Gastrocnemius medialis (tissue), 4 donors: ENCODE measurements around the gene SCLT1. TPM values are rescaled to one million over a fixed set of nuclear protein-coding genes. Genes with fewer than 3 reads are reported as not detected.

Source experiments
- ATAC-seq, 2 donors: fragments of 150-250 bp; one replicate each; pipeline ENCODE4 v1.9.1; 2016
- DNase-seq, 2 donors: peaks; one replicate each; pipeline ENCODE4 v3.0.0-alpha.2; 2019
- H3K27ac ChIP-seq, 4 donors: fragments of 200-600 bp; sonication (generic); 1 replicate in 1 of 4; 2 replicates in 3 of 4; pipeline ENCODE4 v1.5.1; 2016 to 2018; ENCODE audit warnings: mild to moderate bottlenecking in 2 of 4, moderate library complexity in 1 of 4
- H3K27me3 ChIP-seq, 3 donors: fragments of 200-600 bp; sonication (generic) in 2 of 3; 1 replicate in 1 of 3; 2 replicates in 2 of 3; pipeline versions ENCODE4 v1.5.1 to v1.6.0; 2016 to 2019; ENCODE audit warnings: mild to moderate bottlenecking in 1 of 3, moderate library complexity in 1 of 3
- H3K36me3 ChIP-seq, 2 donors: fragments of 200-600 bp; sonication (generic) in 1 of 2; one replicate each; pipeline ENCODE4 v1.5.1; 2017 to 2018
- H3K4me1 ChIP-seq, 2 donors: fragments of 200-600 bp; sonication (generic) in 1 of 2; one replicate each; pipeline ENCODE4 v1.5.1; 2016 to 2017; ENCODE audit warnings: mild to moderate bottlenecking in 2 of 2
- H3K4me3 ChIP-seq, 4 donors: fragments of 200-600 bp; sonication (generic) in 3 of 4; 1 replicate in 1 of 4; 2 replicates in 3 of 4; pipeline ENCODE4 v1.5.1; 2016 to 2019; ENCODE audit warnings: mild to moderate bottlenecking in 2 of 4
- H3K9me3 ChIP-seq, 3 donors: fragments of 200-600 bp; sonication (generic) in 2 of 3; 1 replicate in 1 of 3; 2 replicates in 2 of 3; pipeline ENCODE4 v1.5.1; 2016 to 2019
- POLR2A ChIP-seq, 2 donors: fragments of 450-650 bp; IDR thresholded peaks; one replicate each; pipeline ENCODE4 v1.6.1; 2017; ENCODE audit warnings: antibody characterized with exemption in 2 of 2, mild to moderate bottlenecking in 2 of 2, moderate library complexity in 2 of 2
- in situ Hi-C, 4 donors: fragments of 200-750 bp; cut with MboI; loops; one replicate each; pipeline versions ENCODE4 v1.15.0 to v1.8.0; 2017; ENCODE audit warnings: low sequenced_read_pairs in 4 of 4
- intact Hi-C: fragments of 100-400 bp; cut with DNase I; formaldehyde crosslinking; loops from one replicate; pipeline ENCODE4 v1.15.1; 2023; ENCODE audit warnings: low total_unique reads
- total RNA-seq, 4 donors: library from RNA; depleted of rRNA; stranded (reverse); fragments of >200 nt; gene quantifications; one replicate each; pipeline versions ENCODE4 v1.1.0 to v1.2.3, GENCODE V29; 2016
- TF ChIP-seq, protein P1 (sequence below), 5 experiments: fragments of 450-650 bp in 3 of 5; fragments of 200-600 bp in 2 of 5; sonication (generic) in 2 of 5; IDR thresholded peaks in 4 of 5; conservative IDR thresholded peaks in 1 of 5; 1 replicate in 4 of 5; 2 replicates in 1 of 5; pipeline ENCODE4 v1.5.1; 2016 to 2019; ENCODE audit warnings: antibody characterized with exemption in 5 of 5, mild to moderate bottlenecking in 3 of 5, moderate library complexity in 3 of 5

Gene SCLT1
- total RNA-seq, 4 donors from 2014 or later, result 1.0 to 4.1 (median 1.8) TPM

DNA sequence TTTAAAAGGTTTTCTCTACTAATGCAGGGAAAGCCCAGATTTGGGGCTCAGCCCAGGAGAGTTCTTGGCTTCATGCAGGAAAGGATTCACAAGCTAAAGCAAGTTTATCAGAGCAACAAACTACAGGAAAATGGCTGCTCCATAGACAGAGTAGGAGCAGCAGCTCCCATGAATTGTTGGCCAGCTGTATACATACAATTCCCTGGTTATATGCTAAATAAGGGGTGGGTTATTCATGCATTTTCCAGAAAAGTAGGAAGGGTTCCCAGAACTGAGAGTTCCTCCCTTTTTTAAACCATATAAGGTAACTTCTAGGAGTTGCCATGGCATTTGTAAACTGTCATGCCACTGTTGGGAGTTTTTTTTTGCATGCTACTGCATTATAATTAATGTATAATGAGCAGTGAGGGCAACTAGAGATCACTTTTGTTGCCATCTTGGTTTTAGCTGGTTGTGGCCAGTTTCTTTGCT is 5.2 kb upstream of the SCLT1 start:
- Histone ChIP-seq H3K36me3 (peaks cover 0 to under 1% of the 10 kb centered on the region in 2 donors), H3K27ac (no peak overlapping the region), H3K4me3 (no peak overlapping the region), H3K4me1 (peaks cover 8 to 10% of the 10 kb centered on the region in 2 donors), H3K27me3 (no peaks in the 10 kb centered on the region), H3K9me3 (no peaks in the 10 kb centered on the region)
- DNase-seq (no peak), ATAC-seq (no peak)
- in situ Hi-C loops (loop anchor here in 1 of 4 donors (25.0 kb wide), 1 partner anchor 286 kb away; the partner anchor contains the start of gene JADE1), intact Hi-C loops (loop anchor here (10.0 kb wide), 2 partner anchors 234 to 1464 kb away; partner anchors contain the start of gene INTU)
- no peak for TF ChIP-seq POLR2A (IDR thresholded peaks at IDR 0.05)
- TF ChIP-seq, protein P1, sequence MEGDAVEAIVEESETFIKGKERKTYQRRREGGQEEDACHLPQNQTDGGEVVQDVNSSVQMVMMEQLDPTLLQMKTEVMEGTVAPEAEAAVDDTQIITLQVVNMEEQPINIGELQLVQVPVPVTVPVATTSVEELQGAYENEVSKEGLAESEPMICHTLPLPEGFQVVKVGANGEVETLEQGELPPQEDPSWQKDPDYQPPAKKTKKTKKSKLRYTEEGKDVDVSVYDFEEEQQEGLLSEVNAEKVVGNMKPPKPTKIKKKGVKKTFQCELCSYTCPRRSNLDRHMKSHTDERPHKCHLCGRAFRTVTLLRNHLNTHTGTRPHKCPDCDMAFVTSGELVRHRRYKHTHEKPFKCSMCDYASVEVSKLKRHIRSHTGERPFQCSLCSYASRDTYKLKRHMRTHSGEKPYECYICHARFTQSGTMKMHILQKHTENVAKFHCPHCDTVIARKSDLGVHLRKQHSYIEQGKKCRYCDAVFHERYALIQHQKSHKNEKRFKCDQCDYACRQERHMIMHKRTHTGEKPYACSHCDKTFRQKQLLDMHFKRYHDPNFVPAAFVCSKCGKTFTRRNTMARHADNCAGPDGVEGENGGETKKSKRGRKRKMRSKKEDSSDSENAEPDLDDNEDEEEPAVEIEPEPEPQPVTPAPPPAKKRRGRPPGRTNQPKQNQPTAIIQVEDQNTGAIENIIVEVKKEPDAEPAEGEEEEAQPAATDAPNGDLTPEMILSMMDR (IDR thresholded peaks at IDR 0.05 in 4 of 5, conservative IDR thresholded peaks at IDR 0.05 in 1 of 5), result no peak

DNA sequence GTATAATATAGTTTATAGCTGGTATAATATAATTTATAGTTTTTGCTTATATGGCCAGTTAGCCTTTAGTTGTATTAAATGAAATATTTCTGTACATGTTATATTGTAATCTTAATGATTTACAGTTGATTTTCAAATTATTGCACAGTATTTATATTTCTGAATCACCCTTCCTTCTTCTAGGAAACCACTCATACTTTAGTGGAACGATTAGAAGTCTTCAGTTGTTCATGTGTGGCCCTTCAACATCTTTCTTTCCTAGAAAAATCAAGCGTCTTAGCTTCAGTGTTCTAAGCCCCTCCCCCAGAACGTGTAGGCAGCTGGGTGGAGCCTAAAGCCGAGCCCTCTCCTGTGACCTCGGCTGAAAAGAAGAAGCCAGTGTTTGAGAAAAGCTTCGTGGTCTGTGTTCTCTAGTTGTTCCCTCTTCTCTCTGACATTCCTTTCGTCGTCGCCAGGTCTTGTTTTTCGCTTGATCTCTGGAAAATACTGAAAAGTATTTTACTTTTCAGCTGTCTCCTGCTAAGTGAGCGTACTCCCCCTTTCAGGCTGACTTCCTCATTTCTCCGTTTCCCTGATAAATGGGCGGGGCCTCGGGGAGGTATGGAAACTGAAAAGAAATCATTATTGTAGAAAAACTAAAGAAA is 2.6 kb upstream of the SCLT1 start, which contains the start of gene C4orf33:
TSS of gene C4orf33 (plus strand) at position 342 of the 644 bp plus-strand sequence. CDS start 6,459 bp downstream, outside the sequence.
- peak within 1 kb of the TSS; percentile 69 to 87 (median 78) for H3K27ac ChIP-seq
- no peaks in the 10 kb centered on the region for H3K27me3 ChIP-seq
- H3K4me1 ChIP-seq, result peaks cover 18 to 19% of the 10 kb centered on the region in 2 donors
- in situ Hi-C loops, result loop anchor here in 1 of 4 donors (25.0 kb wide), 1 partner anchor 284 kb away; the partner anchor contains the start of gene JADE1
- no peaks in the 10 kb centered on the region for H3K36me3 ChIP-seq
- no peaks in the 10 kb centered on the region for H3K9me3 ChIP-seq
- DNase-seq, result peak; percentile 37 to 50
- intact Hi-C loops, result loop anchor here (10.0 kb wide), 2 partner anchors 231 to 1461 kb away; partner anchors contain the start of gene INTU
- TF ChIP-seq, protein P1 (IDR thresholded peaks at IDR 0.05 in 4 of 5, conservative IDR thresholded peaks at IDR 0.05 in 1 of 5), result no peak
- peak in 1 of 2 donors; percentile 35 for TF ChIP-seq POLR2A (IDR thresholded peaks at IDR 0.05)
- H3K4me3 ChIP-seq, result peak within 1 kb of the TSS; percentile 56 to 70 (median 62)
- ATAC-seq, result peak; percentile 39 to 65

DNA sequence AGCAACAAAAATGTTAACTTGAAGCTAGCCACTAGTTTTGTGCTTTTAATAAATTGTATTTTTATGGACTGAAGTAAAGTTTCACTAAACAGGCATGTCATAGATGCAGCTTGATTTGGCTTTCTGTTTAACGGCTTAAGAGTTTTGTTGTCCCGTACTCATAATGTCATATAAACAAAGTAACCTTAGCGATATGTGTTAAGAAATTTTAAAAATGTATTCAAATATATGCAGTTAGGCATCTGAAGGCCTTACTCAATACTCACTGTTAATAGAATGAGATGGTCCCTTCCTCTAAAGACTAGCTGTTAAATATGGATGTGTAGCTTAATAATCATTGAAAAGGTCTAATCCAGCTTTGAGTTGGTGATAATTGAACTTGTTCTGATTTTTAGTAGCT is 1.0 kb upstream of the SCLT1 start:
- intact Hi-C loops, result loop anchor here (5.0 to 10.0 kb wide), 3 partner anchors 230 to 1460 kb away; partner anchors contain the start of genes INTU and PGRMC2
- Histone ChIP-seq H3K4me3 (peak overlapping the region; percentile 78 to 89 (median 84)), H3K4me1 (peaks cover 18 to 19% of the 10 kb centered on the region in 2 donors), H3K36me3 (no peaks in the 10 kb centered on the region), H3K27me3 (no peaks in the 10 kb centered on the region), H3K27ac (peak overlapping the region; percentile 90 to 94 (median 94)), H3K9me3 (no peaks in the 10 kb centered on the region)
- in situ Hi-C loops, result loop anchor here in 1 of 4 donors (25.0 kb wide), 1 partner anchor 282 kb away; the partner anchor contains the start of gene JADE1
- no peak for DNase-seq
- no peak for ATAC-seq
- TF ChIP-seq, protein P1 (IDR thresholded peaks at IDR 0.05 in 4 of 5, conservative IDR thresholded peaks at IDR 0.05 in 1 of 5), result no peak
- no peak for TF ChIP-seq POLR2A (IDR thresholded peaks at IDR 0.05)

DNA sequence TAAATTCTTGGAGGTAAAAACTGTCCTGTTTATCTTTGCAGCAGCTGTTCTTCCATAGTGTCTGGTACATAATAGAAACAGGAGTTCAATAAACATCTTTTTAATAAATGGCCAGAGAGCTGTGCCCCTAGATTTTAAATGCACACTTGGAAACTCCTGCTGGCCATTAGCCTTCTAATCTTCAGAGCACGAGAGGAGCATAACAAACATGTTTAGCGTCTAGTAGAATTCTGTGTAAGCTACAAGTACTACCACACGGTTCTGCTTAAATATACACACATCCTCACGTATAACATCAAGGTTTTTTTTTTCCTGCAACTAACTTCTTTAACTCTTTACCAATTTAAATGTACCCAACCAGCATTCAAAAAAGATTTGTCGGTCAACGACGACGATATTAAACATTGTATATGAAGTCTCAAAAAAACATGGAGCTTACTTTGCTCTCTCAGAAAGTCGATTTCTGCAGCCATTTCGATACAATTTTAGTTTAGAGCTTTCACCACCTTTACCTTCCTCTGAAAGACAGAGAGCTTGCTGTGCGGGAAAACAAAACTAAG is 628 bp downstream of the SCLT1 start:
- no peaks in the 10 kb centered on the region for H3K36me3 ChIP-seq
- H3K27ac ChIP-seq, result peak overlapping the region; percentile 90 to 94 (median 94)
- peaks cover 18 to 19% of the 10 kb centered on the region in 2 donors for H3K4me1 ChIP-seq
- no peaks in the 10 kb centered on the region for H3K9me3 ChIP-seq
- ATAC-seq (no peak), DNase-seq (no peak)
- H3K27me3 ChIP-seq, result no peaks in the 10 kb centered on the region
- H3K4me3 ChIP-seq, result peak overlapping the region; percentile 78 to 89 (median 84)
- intact Hi-C loops, result loop anchor here (2.0 to 10.0 kb wide), 4 partner anchors 228 to 1458 kb away; partner anchors contain the start of genes INTU, LARP1B and PGRMC2
- in situ Hi-C loops, result loop anchor here in 1 of 4 donors (25.0 kb wide), 1 partner anchor 280 kb away; the partner anchor contains the start of gene JADE1
- no peak for TF ChIP-seq POLR2A (IDR thresholded peaks at IDR 0.05)
- TF ChIP-seq, protein P1 (IDR thresholded peaks at IDR 0.05 in 4 of 5, conservative IDR thresholded peaks at IDR 0.05 in 1 of 5), result no peak
